Spleen (tissue), 11 donors: Measurements from ENCODE around the gene ANKK1. TPM values are rescaled to one million over a fixed set of nuclear protein-coding genes. Genes with fewer than 3 reads are reported as not detected.

Experiments used
- DNase-seq: peaks from one replicate; pipeline ENCODE4 v3.0.0-alpha.2; 2020
- H3K27ac ChIP-seq, 8 donors: fragments of 200-600 bp; sonication (generic) in 7 of 8; 1 replicate in 4 of 8; 2 replicates in 4 of 8; pipeline versions ENCODE4 v1.5.0 to v1.8.0; 2016 to 2021; ENCODE audit warnings: inconsistent platforms in 4 of 8, mild to moderate bottlenecking in 4 of 8, moderate library complexity in 1 of 8
- H3K27me3 ChIP-seq, 7 donors: fragments of 200-600 bp; sonication (generic) in 6 of 7; replicated peaks in 1 of 7; 1 replicate in 4 of 7; 2 replicates in 3 of 7; pipeline versions ENCODE4 v1.5.0 to v1.8.0; 2016 to 2021; ENCODE audit warnings: inconsistent platforms in 3 of 7, mild to moderate bottlenecking in 1 of 7
- H3K36me3 ChIP-seq, 6 donors: fragments of 200-600 bp; sonication (generic) in 5 of 6; 1 replicate in 4 of 6; 2 replicates in 2 of 6; pipeline versions ENCODE4 v1.5.0 to v1.8.0; 2016 to 2021; ENCODE audit warnings: inconsistent platforms in 2 of 6
- H3K4me1 ChIP-seq, 6 donors: fragments of 200-600 bp; sonication (generic) in 5 of 6; 1 replicate in 3 of 6; 2 replicates in 3 of 6; pipeline versions ENCODE4 v1.5.0 to v1.8.0; 2016 to 2021; ENCODE audit warnings: inconsistent platforms in 3 of 6
- H3K4me3 ChIP-seq, 8 donors: fragments of 200-600 bp; sonication (generic) in 7 of 8; 1 replicate in 4 of 8; 2 replicates in 4 of 8; pipeline versions ENCODE4 v1.5.0 to v1.8.0; 2016 to 2021; ENCODE audit warnings: inconsistent platforms in 4 of 8, mild to moderate bottlenecking in 4 of 8, moderate library complexity in 2 of 8
- H3K9me3 ChIP-seq, 8 donors: fragments of 200-600 bp; sonication (generic) in 7 of 8; 1 replicate in 4 of 8; 2 replicates in 4 of 8; pipeline versions ENCODE4 v1.5.0 to v1.8.0; 2016 to 2021; ENCODE audit warnings: inconsistent platforms in 4 of 8
- POLR2A ChIP-seq, 3 donors: fragments of 450-650 bp; IDR thresholded peaks; one replicate each; pipeline ENCODE4 v1.5.1; 2017; ENCODE audit warnings: antibody characterized with exemption in 3 of 3, mild to moderate bottlenecking in 1 of 3
- POLR2AphosphoS5 ChIP-seq, 3 donors: sonication (generic); formaldehyde crosslinking; IDR thresholded peaks; one replicate each; pipeline ENCODE4 v1.5.1; 2017; ENCODE audit warnings: antibody characterized with exemption in 3 of 3
- WGBS, 5 donors: extraction: QIAGEN DNeasy Blood & Tissue Kit in 3 of 5; methylation state at CpG; one replicate each; pipeline versions ENCODE4 v1.1.5 to v1.1.7; 2013 to 2018; 5-methylcytosine and 5-hydroxymethylcytosine counted together
- intact Hi-C: fragments of 100-400 bp; cut with DNase I; formaldehyde crosslinking; loops from one replicate; pipeline ENCODE4 v1.15.0; 2023; ENCODE audit warnings: low total_unique reads
- polyA plus RNA-seq, 3 donors: library from polyadenylated mRNA; stranded (reverse); fragments of 200-250 nt; gene quantifications; one replicate each; pipeline ENCODE4 v1.2.1, GENCODE V29; 2013
- total RNA-seq, 7 donors: library from RNA; depleted of rRNA in 3 of 7; stranded (reverse); fragments of >200 nt in 3 of 7; fragmentation: NEBNext Ultra II Directional in 4 of 7; extraction: Animal tissue kit (Norgen Biotek cat#: 25700) in 4 of 7; gene quantifications; one replicate each; pipeline versions ENCODE4 v1.1.0 to v1.2.1, GENCODE V29; 2016 to 2021
- TF ChIP-seq, protein P1 (sequence below), 11 experiments: fragments of 200-600 bp in 7 of 11; fragments of 450-650 bp in 4 of 11; sonication (generic) in 4 of 11; IDR thresholded peaks in 8 of 11; conservative IDR thresholded peaks in 3 of 11; 1 replicate in 7 of 11; 2 replicates in 4 of 11; pipeline versions ENCODE4 v1.4.0 to v1.8.0; 2016 to 2021; ENCODE audit warnings: antibody characterized with exemption in 11 of 11, inconsistent platforms in 4 of 11, mild to moderate bottlenecking in 1 of 11
- donor health status: healthy with polysubstance abuse.
- donor health status: DM: no; HTN: no; CAD: no; lungs with moderate emphysema.
- donor health status: DM: no; HTN: no; CAD: no.
- donor health status: Bipolar disorder and iron deficiency.
- donor health status: healthy.
- donor health status: DM: no; HTN: no; CAD: no.
- donor health status: DM: yes; HTN: yes; CAD: no.

The ANKK1 gene
- total and polyA plus RNA-seq, 10 donors = 0.26 to 2.0 (median 0.65) TPM

DNA sequence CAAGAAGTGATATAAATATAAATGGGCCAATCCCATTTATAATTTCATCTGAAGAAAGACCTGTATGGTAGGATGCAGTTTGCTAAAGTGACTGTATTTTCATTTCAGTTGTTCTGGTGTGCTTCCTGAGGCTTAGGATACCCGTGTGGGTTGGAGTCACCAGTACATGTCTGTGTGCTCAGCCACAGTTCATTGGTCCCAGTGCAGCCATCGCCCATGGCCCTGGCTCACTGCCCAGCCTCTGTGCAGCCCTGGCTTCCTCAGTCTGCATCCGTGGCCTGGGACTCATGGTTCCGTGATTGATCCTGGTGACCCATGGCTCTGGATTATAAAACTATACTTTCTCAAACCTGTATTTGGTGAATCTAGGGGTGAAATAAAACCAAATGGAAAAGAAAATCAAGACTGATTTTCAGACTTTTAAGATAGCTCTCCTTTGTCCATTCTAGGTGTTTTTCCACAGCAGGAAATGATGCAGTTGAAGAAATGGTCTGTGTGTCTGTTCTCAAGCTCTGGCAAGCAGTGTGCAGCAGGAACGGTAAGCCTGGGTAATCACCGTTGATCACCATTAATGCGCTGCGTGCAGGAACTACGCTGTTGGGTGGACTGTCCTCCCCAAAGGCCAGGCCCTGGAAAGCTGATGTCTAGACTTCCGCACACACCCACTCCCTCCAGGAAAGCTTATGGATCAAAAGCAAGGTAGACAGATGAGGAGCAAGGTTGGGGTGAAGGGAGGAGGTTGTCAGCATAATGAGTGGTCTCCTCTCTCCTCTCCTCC lies 46.0 kb upstream of the ANKK1 start:
- intact Hi-C loops = no loop called here
- TF ChIP-seq POLR2A (IDR thresholded peaks at IDR 0.05) (no peak), POLR2AphosphoS5 (IDR thresholded peaks at IDR 0.05) (no peak)
- TF ChIP-seq, protein P1, sequence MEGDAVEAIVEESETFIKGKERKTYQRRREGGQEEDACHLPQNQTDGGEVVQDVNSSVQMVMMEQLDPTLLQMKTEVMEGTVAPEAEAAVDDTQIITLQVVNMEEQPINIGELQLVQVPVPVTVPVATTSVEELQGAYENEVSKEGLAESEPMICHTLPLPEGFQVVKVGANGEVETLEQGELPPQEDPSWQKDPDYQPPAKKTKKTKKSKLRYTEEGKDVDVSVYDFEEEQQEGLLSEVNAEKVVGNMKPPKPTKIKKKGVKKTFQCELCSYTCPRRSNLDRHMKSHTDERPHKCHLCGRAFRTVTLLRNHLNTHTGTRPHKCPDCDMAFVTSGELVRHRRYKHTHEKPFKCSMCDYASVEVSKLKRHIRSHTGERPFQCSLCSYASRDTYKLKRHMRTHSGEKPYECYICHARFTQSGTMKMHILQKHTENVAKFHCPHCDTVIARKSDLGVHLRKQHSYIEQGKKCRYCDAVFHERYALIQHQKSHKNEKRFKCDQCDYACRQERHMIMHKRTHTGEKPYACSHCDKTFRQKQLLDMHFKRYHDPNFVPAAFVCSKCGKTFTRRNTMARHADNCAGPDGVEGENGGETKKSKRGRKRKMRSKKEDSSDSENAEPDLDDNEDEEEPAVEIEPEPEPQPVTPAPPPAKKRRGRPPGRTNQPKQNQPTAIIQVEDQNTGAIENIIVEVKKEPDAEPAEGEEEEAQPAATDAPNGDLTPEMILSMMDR (IDR thresholded peaks at IDR 0.05 in 8 of 11, conservative IDR thresholded peaks at IDR 0.05 in 3 of 11) = no peak
- Histone ChIP-seq H3K4me3 (no peak overlapping the region), H3K4me1 (no peaks in the 10 kb centered on the region), H3K27ac (no peak overlapping the region), H3K9me3 (no peaks in the 10 kb centered on the region), H3K27me3 (no peaks in the 10 kb centered on the region), H3K36me3 (peaks cover 2 to 98% (median 60%) of the 10 kb centered on the region in 6 donors)
- no peak for DNase-seq
- 91 to 95% (median 92%) methylated on average over 10 of the region's 10 CpGs for WGBS, 5 donors

DNA sequence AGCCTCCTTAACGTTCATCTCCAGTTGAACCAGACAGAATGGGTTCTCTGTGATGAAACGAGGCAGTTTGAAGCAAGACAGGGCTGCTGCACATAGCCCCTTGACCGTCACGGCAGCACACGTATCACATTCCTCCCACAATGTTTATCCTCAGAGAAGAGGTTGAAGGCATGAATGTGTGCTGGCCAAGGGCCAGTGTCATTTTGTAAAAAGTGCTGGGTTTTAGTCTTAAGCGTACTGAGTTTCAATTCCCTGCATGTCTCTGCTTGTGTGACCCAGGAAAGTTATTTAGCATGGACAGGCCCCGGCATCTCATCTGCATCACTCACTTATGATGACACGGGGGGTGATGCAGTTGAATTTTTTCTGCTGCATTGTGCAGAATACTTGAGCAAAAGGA lies 41.6 kb upstream of the ANKK1 start:
- DNase-seq = no peak
- Histone ChIP-seq H3K9me3 (no peaks in the 10 kb centered on the region), H3K4me3 (no peak overlapping the region), H3K27me3 (no peaks in the 10 kb centered on the region), H3K36me3 (peaks cover 0 to 83% (median 44%) of the 10 kb centered on the region in 6 donors), H3K27ac (no peak overlapping the region), H3K4me1 (no peaks in the 10 kb centered on the region)
- TF ChIP-seq, protein P1 (IDR thresholded peaks at IDR 0.05 in 8 of 11, conservative IDR thresholded peaks at IDR 0.05 in 3 of 11) = no peak
- TF ChIP-seq POLR2A (IDR thresholded peaks at IDR 0.05) = no peak
- no peak for TF ChIP-seq POLR2AphosphoS5 (IDR thresholded peaks at IDR 0.05)
- intact Hi-C loops = no loop called here
- WGBS, 5 donors = 81 to 90% (median 88%) methylated on average over 8 of the region's 8 CpGs

DNA sequence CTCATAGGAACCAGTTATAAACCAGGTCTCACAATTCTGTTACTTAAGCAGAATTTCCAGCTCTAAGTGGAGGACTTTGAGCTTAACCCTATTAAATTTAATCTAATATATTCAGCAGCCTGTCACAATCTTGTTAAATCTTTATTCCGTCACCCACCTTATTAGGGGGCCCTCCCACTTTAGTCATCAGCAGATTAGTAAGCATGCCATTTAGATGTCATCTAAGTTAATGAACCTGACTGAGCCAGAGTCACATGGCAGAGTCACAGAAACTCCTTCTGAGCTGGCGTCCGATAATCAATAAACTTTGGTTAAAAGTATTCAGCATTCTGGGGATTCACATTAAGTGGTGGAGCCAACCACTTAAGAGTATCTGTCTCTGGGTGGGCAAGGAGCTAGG lies 38.1 kb upstream of the ANKK1 start:
- Histone ChIP-seq H3K4me3 (no peak overlapping the region), H3K36me3 (peaks cover 0 to 83% (median 37%) of the 10 kb centered on the region in 6 donors), H3K27me3 (no peaks in the 10 kb centered on the region), H3K9me3 (peaks cover 0 to 7% (median 2%) of the 10 kb centered on the region in 8 donors), H3K4me1 (no peaks in the 10 kb centered on the region), H3K27ac (no peak overlapping the region)
- no peak for DNase-seq
- 92 to 97% (median 95%) methylated on average over 3 of the region's 3 CpGs for WGBS, 5 donors
- TF ChIP-seq, protein P1 (IDR thresholded peaks at IDR 0.05 in 8 of 11, conservative IDR thresholded peaks at IDR 0.05 in 3 of 11) = no peak
- TF ChIP-seq POLR2AphosphoS5 (IDR thresholded peaks at IDR 0.05) (no peak), POLR2A (IDR thresholded peaks at IDR 0.05) (no peak)
- intact Hi-C loops = no loop called here

DNA sequence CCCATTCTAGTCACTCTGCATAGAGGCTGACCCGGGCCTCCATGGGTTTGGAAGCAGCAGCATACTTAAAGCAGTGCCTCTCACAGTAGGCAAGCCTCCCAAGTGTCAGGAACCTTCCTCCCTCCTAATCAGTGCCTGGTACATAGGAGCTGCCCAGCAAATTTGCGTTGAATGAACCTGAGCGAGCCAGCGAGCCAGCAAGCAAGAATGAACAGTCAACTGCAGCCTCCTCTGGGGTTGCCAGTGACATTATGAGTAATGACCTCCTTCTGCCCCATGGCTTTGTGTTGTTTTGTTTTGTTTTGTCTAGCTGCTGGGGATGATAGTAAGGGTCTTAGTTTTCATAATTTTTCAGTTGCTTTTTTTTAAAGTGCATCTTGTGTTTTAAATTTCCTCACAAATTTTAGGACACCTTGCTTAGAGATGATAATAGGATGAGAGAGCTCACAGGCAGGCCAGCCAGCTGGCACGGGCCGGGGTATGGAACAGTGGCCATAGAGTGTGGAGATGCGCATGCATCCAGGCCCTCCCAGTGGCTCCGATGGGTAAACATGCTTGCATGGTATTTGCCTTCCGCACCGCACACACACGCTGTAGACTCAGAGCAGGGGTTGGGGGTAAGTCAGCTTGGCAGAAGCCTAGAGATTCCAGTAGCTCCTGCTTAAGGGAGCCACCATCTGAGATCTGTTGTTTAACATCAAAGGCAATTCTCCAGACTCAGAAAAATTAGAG lies 37.1 kb upstream of the ANKK1 start:
- intact Hi-C loops = no loop called here
- no peak for DNase-seq
- peaks cover 0 to 17% (median 11%) of the 10 kb centered on the region in 8 donors for H3K9me3 ChIP-seq
- no peaks in the 10 kb centered on the region for H3K27me3 ChIP-seq
- TF ChIP-seq POLR2A (IDR thresholded peaks at IDR 0.05) = no peak
- TF ChIP-seq POLR2AphosphoS5 (IDR thresholded peaks at IDR 0.05) = no peak
- TF ChIP-seq, protein P1 (IDR thresholded peaks at IDR 0.05 in 8 of 11, conservative IDR thresholded peaks at IDR 0.05 in 3 of 11) = no peak
- H3K27ac ChIP-seq = no peak overlapping the region
- 93 to 99% (median 93%) methylated on average over 11 of the region's 11 CpGs for WGBS, 5 donors
- peaks cover 0 to 83% (median 42%) of the 10 kb centered on the region in 6 donors for H3K36me3 ChIP-seq
- H3K4me3 ChIP-seq = no peak overlapping the region
- no peaks in the 10 kb centered on the region for H3K4me1 ChIP-seq
